HepG2 (cell line): ENCODE data around the gene TMEM80. TPM values are rescaled to one million over a fixed set of nuclear protein-coding genes. Genes with fewer than 3 reads are reported as not detected.

Experiments
- BCL3 ChIP-seq: sonication (generic); formaldehyde crosslinking; IDR thresholded peaks from 2 replicates; pipeline ENCODE4 v1.5.1; 2020; ENCODE audit warnings: mild to moderate bottlenecking, missing genetic modification reagents, moderate library complexity
- CBFB ChIP-seq: sonication (generic); formaldehyde crosslinking; IDR thresholded peaks from 2 replicates; pipeline ENCODE4 v1.4.0; 2020; ENCODE audit warnings: missing genetic modification reagents
- CHD2 ChIP-seq: IDR thresholded peaks from 2 replicates; pipeline ENCODE4 v1.6.1; 2011; ENCODE audit warnings: low read depth, low read length, improper control_type of control experiment
- HMG20A ChIP-seq: IDR thresholded peaks from 2 replicates; pipeline ENCODE4 v1.6.1; 2016; ENCODE audit warnings: borderline replicate concordance
- HNRNPLL ChIP-seq: fragments of 200-400 bp; formaldehyde crosslinking; IDR thresholded peaks from 2 replicates; pipeline ENCODE4 v1.6.1; 2017; ENCODE audit warnings: mild to moderate bottlenecking, low read depth, low read length; ENCODE audit not compliant: poor library complexity, severe bottlenecking
- KDM5B ChIP-seq: sonication (generic); formaldehyde crosslinking; IDR thresholded peaks from 2 replicates; pipeline ENCODE4 v1.4.0; 2020; ENCODE audit warnings: missing genetic modification reagents, mild to moderate bottlenecking, borderline replicate concordance
- MED13 ChIP-seq: sonication (generic); formaldehyde crosslinking; IDR thresholded peaks from 2 replicates; pipeline ENCODE4 v1.5.0; 2020; ENCODE audit warnings: missing genetic modification reagents
- MLLT10 ChIP-seq: sonication (generic); formaldehyde crosslinking; IDR thresholded peaks from 2 replicates; pipeline ENCODE4 v1.4.0; 2020; ENCODE audit warnings: missing genetic modification reagents
- MXD4 ChIP-seq: IDR thresholded peaks from 2 replicates; pipeline ENCODE4 v1.6.1; 2016; ENCODE audit warnings: mild to moderate bottlenecking, missing biosample characterization, missing genetic modification reagents
- POLR2G ChIP-seq: fragments of 200-400 bp; formaldehyde crosslinking; IDR thresholded peaks from 2 replicates; pipeline ENCODE4 v1.6.1; 2018; ENCODE audit warnings: mild to moderate bottlenecking, low read depth, low read length, moderate library complexity
- REXO4 ChIP-seq: sonication (generic); formaldehyde crosslinking; IDR thresholded peaks from 2 replicates; pipeline ENCODE4 v1.8.0; 2022; ENCODE audit warnings: missing genetic modification reagents, mild to moderate bottlenecking, borderline replicate concordance
- RFXANK ChIP-seq: IDR thresholded peaks from 2 replicates; pipeline ENCODE4 v1.6.1; 2016
- RXRA ChIP-seq: sonication (generic); formaldehyde crosslinking; IDR thresholded peaks from 2 replicates; pipeline ENCODE4 v1.5.1; 2020; ENCODE audit warnings: missing genetic modification reagents
- STAT5B ChIP-seq: sonication (generic); formaldehyde crosslinking; IDR thresholded peaks from 2 replicates; pipeline ENCODE4 v1.4.0; 2020; ENCODE audit warnings: missing genetic modification reagents
- UBTF ChIP-seq: sonication (generic); formaldehyde crosslinking; IDR thresholded peaks from 2 replicates; pipeline ENCODE4 v1.4.0; 2020; ENCODE audit warnings: mild to moderate bottlenecking, missing genetic modification reagents
- ZFY ChIP-seq: sonication (generic); formaldehyde crosslinking; IDR thresholded peaks from 2 replicates; pipeline ENCODE4 v1.4.0; 2020; ENCODE audit warnings: missing genetic modification reagents
- ZKSCAN5 ChIP-seq: sonication (generic); formaldehyde crosslinking; IDR thresholded peaks from 2 replicates; pipeline ENCODE4 v1.5.1; 2020; ENCODE audit warnings: mild to moderate bottlenecking, missing genetic modification reagents
- ZNF124 ChIP-seq: sonication (generic); formaldehyde crosslinking; IDR thresholded peaks from 2 replicates; pipeline ENCODE4 v1.4.0; 2020; ENCODE audit warnings: missing genetic modification reagents
- ZNF232 ChIP-seq: sonication (generic); formaldehyde crosslinking; IDR thresholded peaks from 2 replicates; pipeline ENCODE4 v1.4.0; 2020; ENCODE audit warnings: missing genetic modification reagents, borderline replicate concordance
- ZNF251 ChIP-seq: sonication (generic); formaldehyde crosslinking; IDR thresholded peaks from 2 replicates; pipeline ENCODE4 v1.9.0; 2021; ENCODE audit warnings: mild to moderate bottlenecking, missing genetic modification reagents
- ZNF441 ChIP-seq: sonication (generic); formaldehyde crosslinking; IDR thresholded peaks from 2 replicates; pipeline ENCODE4 v1.7.0; 2021; ENCODE audit warnings: missing genetic modification reagents, borderline replicate concordance
- ZNF512B ChIP-seq: sonication (generic); formaldehyde crosslinking; IDR thresholded peaks from 2 replicates; pipeline ENCODE4 v1.5.1; 2020; ENCODE audit warnings: missing genetic modification reagents, mild to moderate bottlenecking, borderline replicate concordance
- ZNF660 ChIP-seq: sonication (generic); formaldehyde crosslinking; IDR thresholded peaks from 2 replicates; pipeline ENCODE4 v1.5.1; 2020; ENCODE audit warnings: mild to moderate bottlenecking, low read depth, missing genetic modification reagents, borderline replicate concordance
- ZNF672 ChIP-seq: sonication (generic); formaldehyde crosslinking; IDR thresholded peaks from 2 replicates; pipeline ENCODE4 v1.8.1; 2022; ENCODE audit warnings: missing genetic modification reagents
- ZSCAN21 ChIP-seq: sonication (generic); formaldehyde crosslinking; IDR thresholded peaks from 2 replicates; pipeline ENCODE4 v1.8.0; 2022; ENCODE audit warnings: mild to moderate bottlenecking, missing genetic modification reagents, moderate library complexity, borderline replicate concordance
- ZSCAN25 ChIP-seq: sonication (generic); formaldehyde crosslinking; IDR thresholded peaks from 2 replicates; pipeline ENCODE4 v1.8.0; 2022; ENCODE audit warnings: mild to moderate bottlenecking, missing genetic modification reagents
- polyA plus RNA-seq, 8 experiments: library from polyadenylated mRNA; depleted of rRNA in 3 of 8; stranded (reverse) in 7 of 8; unstranded in 1 of 8; fragments of >200 nt; fragmentation: Illumina TruSeq in 4 of 8; extraction: Trizol in 4 of 8; gene quantifications; 2 replicates each; pipeline versions ENCODE4 v1.2.1 to v1.2.3, GENCODE V29; 2011 to 2016; ENCODE audit warnings: low read depth in 4 of 8, missing spikeins in 1 of 8, mixed read lengths in 1 of 8; ENCODE audit not compliant: insufficient read depth in 1 of 8
- total RNA-seq, 5 experiments: library from RNA; depleted of rRNA; stranded (reverse); fragments of >200 nt; fragmentation: Illumina TruSeq; extraction: Trizol; gene quantifications; 2 replicates each; pipeline ENCODE4 v1.2.3, GENCODE V29; 2016; ENCODE audit warnings: low read depth in 1 of 5

TMEM80 gene
- total and polyA plus RNA-seq, 2 of the 13 experiments (the other 11 are each of a cell fraction or from before 2014, with no cell fraction given) = 5.6 to 17.1 TPM

GRCh38 chr11:705646-706438 lies 10.2 kb downstream of the TMEM80 start, which contains the start of gene EPS8L2 (continued):
- TF ChIP-seq RFXANK (CRISPR knock-in tag) = no peak
- TF ChIP-seq CBFB (CRISPR knock-in tag) = no peak
- TF ChIP-seq RXRA (CRISPR knock-in tag) = no peak
- no peak for TF ChIP-seq HMG20A (CRISPR knock-in tag)
- no peak; the same call in 1 of the 2 replicates for TF ChIP-seq ZNF672 (CRISPR knock-in tag)
- no peak for TF ChIP-seq ZSCAN25 (CRISPR knock-in tag)
- no peak for TF ChIP-seq MXD4 (CRISPR knock-in tag)
- no peak for TF ChIP-seq ZNF251
- no peak for TF ChIP-seq ZNF512B (CRISPR knock-in tag)
- TF ChIP-seq ZNF232 (CRISPR knock-in tag) = no peak
- TF ChIP-seq HNRNPLL = no peak
- TF ChIP-seq ZKSCAN5 (CRISPR knock-in tag) = no peak
- no peak for TF ChIP-seq MLLT10 (CRISPR knock-in tag)
- TF ChIP-seq ZSCAN21 (CRISPR knock-in tag) = no peak; the same call in 1 of the 2 replicates
- peak; percentile 15; the same call in 1 of the 2 replicates for TF ChIP-seq ZNF124
- TF ChIP-seq POLR2G = 0 out of 2 replicates have a peak, but pooled peaks have one; percentile 24
- no peak for TF ChIP-seq ZNF660 (CRISPR knock-in tag)
- TF ChIP-seq ZFY (CRISPR knock-in tag) = peak; percentile 52
- no peak; the same call in 1 of the 2 replicates for TF ChIP-seq UBTF
- no peak for TF ChIP-seq REXO4 (CRISPR knock-in tag)
- no peak for TF ChIP-seq BCL3 (CRISPR knock-in tag)
- TF ChIP-seq STAT5B (CRISPR knock-in tag) = no peak
- TF ChIP-seq ZNF441 (CRISPR knock-in tag) = peak; percentile 17; the same call in 1 of the 2 replicates
- TF ChIP-seq CHD2 = no peak
- 0 out of 2 replicates have a peak, but pooled peaks have one; percentile 37 for TF ChIP-seq MED13
- 0 out of 2 replicates have a peak, but pooled peaks have one; percentile 3 for TF ChIP-seq KDM5B
